HepG2 (cell line): Measurements from ENCODE around the gene LRRC53. TPM values are rescaled to one million over a fixed set of nuclear protein-coding genes. Genes with fewer than 3 reads are reported as not detected.

Source experiments
- ATAC-seq: fragments of 200-7000 bp; cut with Tn5 transposase; 3 replicates; pipeline ENCODE4 v1.9.1; 2020; ENCODE audit warnings: mild to moderate bottlenecking, moderate library complexity
- BruUV-seq: library from RNA; stranded (reverse); fragments of 400-500 nt; replicated peaks from 2 replicates; lab custom pipeline; 2021; lab: Mats Ljungman, UMichigan
- CTCF ChIA-PET: fragments of 300-600 bp; formaldehyde crosslinking; extraction: SDS; loops from one replicate; lab custom pipeline; 2021; ENCODE audit warnings: low total read pairs, inconsistent platforms, low intra/inter-chr PET ratio; lab: Yijun Ruan, JAX
- POLR2A ChIA-PET: fragments of 350-600 bp; sonication (Branson Sonifier 250); formaldehyde crosslinking; loops from one replicate; lab custom pipeline; 2020; ENCODE audit warnings: antibody characterized with exemption, inconsistent platforms; lab: Yijun Ruan, JAX
- DNase-seq: peaks from one replicate; pipeline ENCODE4 v3.0.0-alpha.2; 2015; ENCODE audit warnings: low spot score
- FAIRE-seq: peaks from 3 replicates; lab custom pipeline; 2011; peaks lifted over from hg19 to GRCh38; lab: Jason Lieb, UNC
- H2AFZ ChIP-seq: one replicate; pipeline ENCODE4 v1.6.1; 2011; ENCODE audit warnings: low read length, inconsistent platforms
- H3K27ac ChIP-seq: fragments of 300-600 bp; 3 replicates; pipeline ENCODE4 v1.8.0; 2011; ENCODE audit warnings: mixed run types, mild to moderate bottlenecking, mixed read lengths, low read length, inconsistent platforms; ENCODE audit not compliant: insufficient read depth; ENCODE audit errors: extremely low read length
- H3K27me3 ChIP-seq, 2 experiments: fragments of 200-600 bp in 1 of 2; 2 replicates in 1 of 2; 3 replicates in 1 of 2; pipeline versions ENCODE4 v1.6.0 to v1.8.0; 2011; ENCODE audit warnings: low read length in 2 of 2, mild to moderate bottlenecking in 2 of 2, moderate library complexity in 2 of 2, inconsistent platforms in 1 of 2; ENCODE audit not compliant: insufficient read depth in 2 of 2, control insufficient read depth in 1 of 2
- H3K36me3 ChIP-seq, 2 experiments: fragments of 200-600 bp in 1 of 2; replicated peaks in 1 of 2; 2 replicates in 1 of 2; 3 replicates in 1 of 2; pipeline versions ENCODE4 v1.5.1 to v1.8.0; 2011; ENCODE audit warnings: low read length in 2 of 2, inconsistent platforms in 1 of 2; ENCODE audit not compliant: insufficient read depth in 2 of 2, control insufficient read depth in 1 of 2
- H3K4me1 ChIP-seq: 2 replicates; pipeline ENCODE4 v1.5.1; 2012; ENCODE audit warnings: low read length, inconsistent platforms; ENCODE audit not compliant: insufficient read depth
- H3K4me2 ChIP-seq: 2 replicates; pipeline ENCODE4 v1.6.0; 2011; ENCODE audit warnings: low read depth, low read length, inconsistent platforms
- H3K4me3 ChIP-seq, 3 experiments: fragments of 200-600 bp in 1 of 3; sonication (generic), shearing (Covaris generic) in 1 of 3; replicated peaks in 1 of 3; 2 replicates each; pipeline ENCODE4 v1.5.1; 2011 to 2016; ENCODE audit warnings: low read length in 3 of 3, inconsistent platforms in 2 of 3, low read depth in 2 of 3, mild to moderate bottlenecking in 2 of 3, control low read depth in 1 of 3, mixed read lengths in 1 of 3; ENCODE audit not compliant: insufficient read depth in 1 of 3
- H3K79me2 ChIP-seq: one replicate; pipeline ENCODE4 v1.6.1; 2011; ENCODE audit warnings: low read length, inconsistent platforms; ENCODE audit not compliant: insufficient read depth
- H3K9ac ChIP-seq: 2 replicates; pipeline ENCODE4 v1.6.0; 2011; ENCODE audit warnings: mild to moderate bottlenecking, low read depth, low read length, inconsistent platforms; ENCODE audit not compliant: insufficient read depth
- H3K9me3 ChIP-seq: 2 replicates; pipeline ENCODE4 v1.5.1; 2012; ENCODE audit warnings: mild to moderate bottlenecking, low read length
- H4K20me1 ChIP-seq: 2 replicates; pipeline ENCODE4 v1.6.0; 2011; ENCODE audit warnings: inconsistent platforms, mild to moderate bottlenecking, low read length, moderate library complexity; ENCODE audit not compliant: insufficient read depth
- ASH2L ChIP-seq: fragments of 300-600, 200-600 bp; sonication (generic); IDR thresholded peaks from 2 replicates; pipeline ENCODE4 v1.7.0; 2017; ENCODE audit warnings: low read depth, mild to moderate bottlenecking, moderate library complexity, mixed read lengths, low read length; ENCODE audit not compliant: insufficient read length
- GFI1 ChIP-seq: sonication (generic); formaldehyde crosslinking; IDR thresholded peaks from 2 replicates; pipeline ENCODE4 v1.5.0; 2020; ENCODE audit warnings: missing genetic modification reagents, mild to moderate bottlenecking, borderline replicate concordance
- HDAC2 ChIP-seq: sonication (generic); formaldehyde crosslinking; IDR thresholded peaks from 2 replicates; pipeline ENCODE4 v1.4.0; 2020; ENCODE audit warnings: missing genetic modification reagents
- NFIC ChIP-seq: IDR thresholded peaks from 2 replicates; pipeline ENCODE4 v1.6.1; 2012; ENCODE audit warnings: mild to moderate bottlenecking, low read length, inconsistent platforms
- TEAD3 ChIP-seq: optimal IDR thresholded peaks from 2 replicates; pipeline ENCODE3; 2016; ENCODE audit warnings: borderline replicate concordance
- TSC22D2 ChIP-seq: sonication (generic); formaldehyde crosslinking; IDR thresholded peaks from 2 replicates; pipeline ENCODE4 v1.5.1; 2020; ENCODE audit warnings: missing genetic modification reagents, mild to moderate bottlenecking, borderline replicate concordance
- ZNF354B ChIP-seq: sonication (generic); formaldehyde crosslinking; IDR thresholded peaks from 2 replicates; pipeline ENCODE4 v1.8.0; 2022; ENCODE audit warnings: mild to moderate bottlenecking, missing genetic modification reagents
- ZNF605 ChIP-seq: sonication (generic); formaldehyde crosslinking; IDR thresholded peaks from 2 replicates; pipeline ENCODE4 v1.8.0; 2022; ENCODE audit warnings: mild to moderate bottlenecking, missing genetic modification reagents
- ZNF816 ChIP-seq: sonication (generic); formaldehyde crosslinking; IDR thresholded peaks from 2 replicates; pipeline ENCODE4 v1.8.0; 2022; ENCODE audit warnings: missing genetic modification reagents, mild to moderate bottlenecking, borderline replicate concordance
- WGBS: methylation state at CpG from one replicate; pipeline ENCODE4 v1.1.6; 2017; ENCODE audit warnings: low lambda C conversion rate; 5-methylcytosine and 5-hydroxymethylcytosine counted together
- in situ Hi-C: cut with HindIII; loops from 2 replicates; pipeline ENCODE4 v1.10.0; 2017; ENCODE audit warnings: low pct_unique_long_range_greater_than_20kb; ENCODE audit not compliant: extremely low pct_ligation_motif_present
- intact Hi-C: fragments of 100-400 bp; cut with micrococcal nuclease; formaldehyde crosslinking; loops from one replicate; pipeline ENCODE4 v1.10.0; 2022; ENCODE audit not compliant: unreplicated experiment
- polyA plus RNA-seq, 8 experiments: library from polyadenylated mRNA; depleted of rRNA in 3 of 8; stranded (reverse) in 7 of 8; unstranded in 1 of 8; fragments of >200 nt; fragmentation: Illumina TruSeq in 4 of 8; extraction: Trizol in 4 of 8; gene quantifications; 2 replicates each; pipeline versions ENCODE4 v1.2.1 to v1.2.3, GENCODE V29; 2011 to 2016; ENCODE audit warnings: low read depth in 4 of 8, missing spikeins in 1 of 8, mixed read lengths in 1 of 8; ENCODE audit not compliant: insufficient read depth in 1 of 8
- total RNA-seq, 5 experiments: library from RNA; depleted of rRNA; stranded (reverse); fragments of >200 nt; fragmentation: Illumina TruSeq; extraction: Trizol; gene quantifications; 2 replicates each; pipeline ENCODE4 v1.2.3, GENCODE V29; 2016; ENCODE audit warnings: low read depth in 1 of 5
- TF ChIP-seq, protein P1 (sequence below): IDR thresholded peaks from 2 replicates; pipeline ENCODE4 v1.6.1; 2012; ENCODE audit warnings: low read length, improper control_type of control experiment
- TF ChIP-seq, protein P2 (sequence below): sonication (generic); formaldehyde crosslinking; conservative IDR thresholded peaks from 2 replicates; pipeline ENCODE4 v1.8.0; 2022; ENCODE audit warnings: missing genetic modification reagents
- TF ChIP-seq, protein P3 (sequence below): sonication (generic); formaldehyde crosslinking; IDR thresholded peaks from 2 replicates; pipeline ENCODE4 v1.4.0; 2020; ENCODE audit warnings: missing genetic modification reagents, borderline replicate concordance

LRRC53 gene
- total and polyA plus RNA-seq, 2 of the 13 experiments (the other 11 are each of a cell fraction or from before 2014, with no cell fraction given), result not detected

DNA sequence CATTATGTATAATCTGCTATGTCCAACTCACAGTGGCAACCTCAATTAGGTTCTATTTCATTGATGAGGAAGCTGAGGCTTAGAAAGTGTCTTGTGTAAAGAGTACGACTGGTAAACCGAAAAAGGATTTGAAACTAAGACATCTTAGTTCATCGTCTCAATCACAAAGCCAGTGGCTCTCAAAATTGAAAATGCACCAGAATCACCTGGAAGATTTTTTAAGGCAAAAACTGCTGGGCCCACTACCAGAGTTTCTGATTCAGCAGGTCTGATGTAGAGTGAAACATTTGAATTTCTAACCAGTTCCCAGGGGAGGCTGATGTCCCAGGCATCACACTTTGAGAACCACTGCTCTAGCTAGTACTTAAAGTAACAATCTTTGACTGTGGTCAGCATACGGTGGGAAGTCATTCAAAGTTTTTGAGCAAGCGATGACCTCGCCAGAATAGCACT, 5.2 kb upstream of the LRRC53 start (continued):
- TF ChIP-seq, protein P1, sequence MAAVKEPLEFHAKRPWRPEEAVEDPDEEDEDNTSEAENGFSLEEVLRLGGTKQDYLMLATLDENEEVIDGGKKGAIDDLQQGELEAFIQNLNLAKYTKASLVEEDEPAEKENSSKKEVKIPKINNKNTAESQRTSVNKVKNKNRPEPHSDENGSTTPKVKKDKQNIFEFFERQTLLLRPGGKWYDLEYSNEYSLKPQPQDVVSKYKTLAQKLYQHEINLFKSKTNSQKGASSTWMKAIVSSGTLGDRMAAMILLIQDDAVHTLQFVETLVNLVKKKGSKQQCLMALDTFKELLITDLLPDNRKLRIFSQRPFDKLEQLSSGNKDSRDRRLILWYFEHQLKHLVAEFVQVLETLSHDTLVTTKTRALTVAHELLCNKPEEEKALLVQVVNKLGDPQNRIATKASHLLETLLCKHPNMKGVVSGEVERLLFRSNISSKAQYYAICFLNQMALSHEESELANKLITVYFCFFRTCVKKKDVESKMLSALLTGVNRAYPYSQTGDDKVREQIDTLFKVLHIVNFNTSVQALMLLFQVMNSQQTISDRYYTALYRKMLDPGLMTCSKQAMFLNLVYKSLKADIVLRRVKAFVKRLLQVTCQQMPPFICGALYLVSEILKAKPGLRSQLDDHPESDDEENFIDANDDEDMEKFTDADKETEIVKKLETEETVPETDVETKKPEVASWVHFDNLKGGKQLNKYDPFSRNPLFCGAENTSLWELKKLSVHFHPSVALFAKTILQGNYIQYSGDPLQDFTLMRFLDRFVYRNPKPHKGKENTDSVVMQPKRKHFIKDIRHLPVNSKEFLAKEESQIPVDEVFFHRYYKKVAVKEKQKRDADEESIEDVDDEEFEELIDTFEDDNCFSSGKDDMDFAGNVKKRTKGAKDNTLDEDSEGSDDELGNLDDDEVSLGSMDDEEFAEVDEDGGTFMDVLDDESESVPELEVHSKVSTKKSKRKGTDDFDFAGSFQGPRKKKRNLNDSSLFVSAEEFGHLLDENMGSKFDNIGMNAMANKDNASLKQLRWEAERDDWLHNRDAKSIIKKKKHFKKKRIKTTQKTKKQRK, result no peak
- TF ChIP-seq, protein P2, sequence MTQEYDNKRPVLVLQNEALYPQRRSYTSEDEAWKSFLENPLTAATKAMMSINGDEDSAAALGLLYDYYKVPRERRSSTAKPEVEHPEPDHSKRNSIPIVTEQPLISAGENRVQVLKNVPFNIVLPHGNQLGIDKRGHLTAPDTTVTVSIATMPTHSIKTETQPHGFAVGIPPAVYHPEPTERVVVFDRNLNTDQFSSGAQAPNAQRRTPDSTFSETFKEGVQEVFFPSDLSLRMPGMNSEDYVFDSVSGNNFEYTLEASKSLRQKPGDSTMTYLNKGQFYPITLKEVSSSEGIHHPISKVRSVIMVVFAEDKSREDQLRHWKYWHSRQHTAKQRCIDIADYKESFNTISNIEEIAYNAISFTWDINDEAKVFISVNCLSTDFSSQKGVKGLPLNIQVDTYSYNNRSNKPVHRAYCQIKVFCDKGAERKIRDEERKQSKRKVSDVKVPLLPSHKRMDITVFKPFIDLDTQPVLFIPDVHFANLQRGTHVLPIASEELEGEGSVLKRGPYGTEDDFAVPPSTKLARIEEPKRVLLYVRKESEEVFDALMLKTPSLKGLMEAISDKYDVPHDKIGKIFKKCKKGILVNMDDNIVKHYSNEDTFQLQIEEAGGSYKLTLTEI (CRISPR knock-in tag), result no peak
- no peak for TF ChIP-seq ZNF354B (CRISPR knock-in tag)
- no peak for TF ChIP-seq HDAC2
- TF ChIP-seq ZNF605 (CRISPR knock-in tag), result no peak
- TF ChIP-seq, all 625 proteins: peak for 0

DNA sequence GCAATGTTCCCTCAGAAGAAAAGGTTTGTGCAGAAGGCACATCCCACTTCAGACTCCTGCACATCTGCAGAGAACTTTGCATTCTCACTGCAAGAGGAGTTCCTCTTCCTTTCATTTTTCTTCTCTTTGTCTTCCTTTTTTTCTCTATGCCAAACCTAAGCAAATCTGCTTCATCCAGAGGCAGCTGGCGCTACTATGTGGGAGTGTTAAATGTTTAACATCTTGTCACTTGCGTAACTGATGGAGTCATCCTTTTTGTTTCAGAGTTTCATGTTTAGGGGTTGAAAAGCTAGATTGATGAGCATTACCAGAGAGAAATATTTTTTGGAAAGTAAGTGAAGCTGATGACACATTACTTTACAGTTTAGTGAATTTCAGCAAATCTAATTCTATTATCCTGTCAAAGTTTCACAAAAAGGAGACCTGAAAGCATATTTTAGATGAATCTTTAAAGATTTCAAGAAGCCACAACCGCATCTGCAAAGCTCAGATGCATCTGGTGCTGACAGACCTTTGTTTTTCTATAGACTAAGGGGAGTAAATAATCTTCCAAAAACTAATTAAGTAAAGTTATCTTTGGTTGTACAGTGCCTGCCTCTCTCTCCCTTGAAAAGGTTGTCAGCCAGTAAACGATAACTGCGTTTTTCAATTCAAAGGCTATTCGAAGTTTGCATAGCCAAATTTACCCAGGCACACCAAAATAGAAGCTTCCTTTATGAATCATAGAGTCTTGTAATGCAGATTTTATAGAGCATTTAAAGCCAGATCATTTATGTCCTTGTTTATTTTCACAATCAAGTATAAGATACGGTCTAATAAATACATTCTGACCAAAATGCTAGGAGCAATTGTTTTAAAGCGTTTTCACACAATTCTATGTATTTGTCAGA, 1.2 kb upstream of the LRRC53 start:
- H3K4me1 ChIP-seq, result no peaks in the 10 kb centered on the region
- H3K79me2 ChIP-seq, result no peaks in the 10 kb centered on the region
- ChIA-PET POLR2A (no interaction called here), CTCF (no interaction called here)
- H4K20me1 ChIP-seq, result no peaks in the 10 kb centered on the region
- no peak overlapping the region for H3K4me3 ChIP-seq
- no peak overlapping the region for H2AFZ ChIP-seq
- H3K27ac ChIP-seq, result no peak overlapping the region
- H3K4me2 ChIP-seq, result no peak overlapping the region
- H3K27me3 ChIP-seq, result no peaks in the 10 kb centered on the region
- FAIRE-seq (no peak), ATAC-seq (no peak), DNase-seq (no peak)
- no TSS peak for BruUV-seq
- in situ Hi-C loops, result no loop called here
- intact Hi-C loops, result no loop called here
- H3K9me3 ChIP-seq, result no peaks in the 10 kb centered on the region
- no peak overlapping the region for H3K9ac ChIP-seq
- H3K36me3 ChIP-seq, result no peaks in the 10 kb centered on the region
- 7% methylated on average over 8 of the region's 8 CpGs for WGBS
- TF ChIP-seq TEAD3 (CRISPR knock-in tag), result no peak
- TF ChIP-seq TSC22D2, result no peak
- no peak for TF ChIP-seq NFIC
- no peak for TF ChIP-seq ASH2L
- TF ChIP-seq ZNF816 (CRISPR knock-in tag), result no peak
- no peak for TF ChIP-seq GFI1
- TF ChIP-seq, protein P3, sequence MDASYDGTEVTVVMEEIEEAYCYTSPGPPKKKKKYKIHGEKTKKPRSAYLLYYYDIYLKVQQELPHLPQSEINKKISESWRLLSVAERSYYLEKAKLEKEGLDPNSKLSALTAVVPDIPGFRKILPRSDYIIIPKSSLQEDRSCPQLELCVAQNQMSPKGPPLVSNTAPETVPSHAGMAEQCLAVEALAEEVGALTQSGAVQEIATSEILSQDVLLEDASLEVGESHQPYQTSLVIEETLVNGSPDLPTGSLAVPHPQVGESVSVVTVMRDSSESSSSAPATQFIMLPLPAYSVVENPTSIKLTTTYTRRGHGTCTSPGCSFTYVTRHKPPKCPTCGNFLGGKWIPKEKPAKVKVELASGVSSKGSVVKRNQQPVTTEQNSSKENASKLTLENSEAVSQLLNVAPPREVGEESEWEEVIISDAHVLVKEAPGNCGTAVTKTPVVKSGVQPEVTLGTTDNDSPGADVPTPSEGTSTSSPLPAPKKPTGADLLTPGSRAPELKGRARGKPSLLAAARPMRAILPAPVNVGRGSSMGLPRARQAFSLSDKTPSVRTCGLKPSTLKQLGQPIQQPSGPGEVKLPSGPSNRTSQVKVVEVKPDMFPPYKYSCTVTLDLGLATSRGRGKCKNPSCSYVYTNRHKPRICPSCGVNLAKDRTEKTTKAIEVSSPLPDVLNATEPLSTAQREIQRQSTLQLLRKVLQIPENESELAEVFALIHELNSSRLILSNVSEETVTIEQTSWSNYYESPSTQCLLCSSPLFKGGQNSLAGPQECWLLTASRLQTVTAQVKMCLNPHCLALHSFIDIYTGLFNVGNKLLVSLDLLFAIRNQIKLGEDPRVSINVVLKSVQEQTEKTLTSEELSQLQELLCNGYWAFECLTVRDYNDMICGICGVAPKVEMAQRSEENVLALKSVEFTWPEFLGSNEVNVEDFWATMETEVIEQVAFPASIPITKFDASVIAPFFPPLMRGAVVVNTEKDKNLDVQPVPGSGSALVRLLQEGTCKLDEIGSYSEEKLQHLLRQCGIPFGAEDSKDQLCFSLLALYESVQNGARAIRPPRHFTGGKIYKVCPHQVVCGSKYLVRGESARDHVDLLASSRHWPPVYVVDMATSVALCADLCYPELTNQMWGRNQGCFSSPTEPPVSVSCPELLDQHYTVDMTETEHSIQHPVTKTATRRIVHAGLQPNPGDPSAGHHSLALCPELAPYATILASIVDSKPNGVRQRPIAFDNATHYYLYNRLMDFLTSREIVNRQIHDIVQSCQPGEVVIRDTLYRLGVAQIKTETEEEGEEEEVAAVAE, result no peak
